HG03039 (cell line): Measurements from ENCODE around the gene ASB15.

Experiments used
- ATAC-seq: cut with Tn5 transposase; IDR thresholded peaks from one replicate; pipeline ENCODE4 v1.9.1; 2021; ENCODE audit warnings: mild to moderate bottlenecking, moderate library complexity; ENCODE audit not compliant: unreplicated experiment

The ASB15 gene

GRCh38 chr7:123662293-123662692 lies 60.7 kb downstream of the ASB15 start:
- ATAC-seq: no peak

- ATAC-seq: no peak
Observed at GRCh38 chr7:123662755-123663154, 61.1 kb downstream of the ASB15 start.

- ATAC-seq: no peak
Observed at GRCh38 chr7:123663200-123663599, 61.6 kb downstream of the ASB15 start.

GRCh38 chr7:123665157-123665556 lies 63.5 kb downstream of the ASB15 start:
- ATAC-seq: no peak

- ATAC-seq: no peak
Observed at GRCh38 chr7:123665896-123666295, 64.3 kb downstream of the ASB15 start.

GRCh38 chr7:123666492-123666891 lies 64.9 kb downstream of the ASB15 start:
- ATAC-seq: no peak

- ATAC-seq: no peak
Observed at GRCh38 chr7:123669485-123669884, 67.9 kb downstream of the ASB15 start.

GRCh38 chr7:123673137-123673732 lies 71.6 kb downstream of the ASB15 start:
- no peak for ATAC-seq

- no peak for ATAC-seq
Observed at GRCh38 chr7:123673752-123674398, 72.3 kb downstream of the ASB15 start.

GRCh38 chr7:123674399-123675180 lies 73.0 kb downstream of the ASB15 start:
- ATAC-seq: no peak

GRCh38 chr7:123675181-123675473 lies 73.5 kb downstream of the ASB15 start:
- ATAC-seq: no peak

- ATAC-seq: no peak
Observed at GRCh38 chr7:123677061-123677715, 75.6 kb downstream of the ASB15 start.

- ATAC-seq: no peak
Observed at GRCh38 chr7:123679614-123680013, 78.0 kb downstream of the ASB15 start.

- no peak for ATAC-seq
Observed at GRCh38 chr7:123680580-123680979, 79.0 kb downstream of the ASB15 start.

- no peak for ATAC-seq
Observed at GRCh38 chr7:123681561-123681960, 79.9 kb downstream of the ASB15 start.

GRCh38 chr7:123682690-123683089 lies 81.1 kb downstream of the ASB15 start:
- no peak for ATAC-seq

- no peak for ATAC-seq
Observed at GRCh38 chr7:123687161-123687560, 85.5 kb downstream of the ASB15 start.

GRCh38 chr7:123687727-123688126 lies 86.1 kb downstream of the ASB15 start:
- ATAC-seq: no peak
